ENCODE results near the gene CRTC2.
"Not testable (repeated sequence)": the region's sequence is repeated elsewhere in the genome, so short reads cannot be mapped to it uniquely, and the experiment has no call there.

CRTC2 gene

DNA sequence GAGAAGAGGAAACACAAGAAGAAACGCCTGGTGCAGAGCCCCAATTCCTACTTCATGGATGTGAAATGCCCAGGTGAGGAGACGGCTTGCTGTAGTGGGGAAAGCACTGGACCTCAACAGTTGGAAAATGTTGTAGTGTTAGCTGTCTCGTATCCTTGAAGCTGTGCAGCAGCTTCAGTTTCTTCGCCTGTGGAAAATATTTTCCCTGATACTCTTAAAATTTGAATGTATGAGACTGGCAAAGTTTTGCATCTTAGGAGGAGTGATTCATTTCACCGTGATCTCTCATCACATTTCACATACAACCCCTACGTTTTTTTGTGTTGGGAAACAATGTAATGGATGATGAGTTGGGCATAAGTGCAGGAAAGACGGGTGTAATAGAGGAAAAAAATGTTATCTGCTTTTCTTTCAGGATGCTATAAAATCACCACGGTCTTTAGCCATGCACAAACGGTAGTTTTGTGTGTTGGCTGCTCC lies 32.8 kb upstream of the CRTC2 start:
- no peak for DNase-seq (ENCODE audit: low read depth)
- TF ChIP-seq, protein P1, sequence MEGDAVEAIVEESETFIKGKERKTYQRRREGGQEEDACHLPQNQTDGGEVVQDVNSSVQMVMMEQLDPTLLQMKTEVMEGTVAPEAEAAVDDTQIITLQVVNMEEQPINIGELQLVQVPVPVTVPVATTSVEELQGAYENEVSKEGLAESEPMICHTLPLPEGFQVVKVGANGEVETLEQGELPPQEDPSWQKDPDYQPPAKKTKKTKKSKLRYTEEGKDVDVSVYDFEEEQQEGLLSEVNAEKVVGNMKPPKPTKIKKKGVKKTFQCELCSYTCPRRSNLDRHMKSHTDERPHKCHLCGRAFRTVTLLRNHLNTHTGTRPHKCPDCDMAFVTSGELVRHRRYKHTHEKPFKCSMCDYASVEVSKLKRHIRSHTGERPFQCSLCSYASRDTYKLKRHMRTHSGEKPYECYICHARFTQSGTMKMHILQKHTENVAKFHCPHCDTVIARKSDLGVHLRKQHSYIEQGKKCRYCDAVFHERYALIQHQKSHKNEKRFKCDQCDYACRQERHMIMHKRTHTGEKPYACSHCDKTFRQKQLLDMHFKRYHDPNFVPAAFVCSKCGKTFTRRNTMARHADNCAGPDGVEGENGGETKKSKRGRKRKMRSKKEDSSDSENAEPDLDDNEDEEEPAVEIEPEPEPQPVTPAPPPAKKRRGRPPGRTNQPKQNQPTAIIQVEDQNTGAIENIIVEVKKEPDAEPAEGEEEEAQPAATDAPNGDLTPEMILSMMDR (IDR thresholded peaks at IDR 0.05; ENCODE audit: insufficient read depth, low read depth, low read length, missing control alignments): no peak
- H3K4me3 ChIP-seq (ENCODE audit: low read depth, low read length): peak overlapping the region; percentile 71

DNA sequence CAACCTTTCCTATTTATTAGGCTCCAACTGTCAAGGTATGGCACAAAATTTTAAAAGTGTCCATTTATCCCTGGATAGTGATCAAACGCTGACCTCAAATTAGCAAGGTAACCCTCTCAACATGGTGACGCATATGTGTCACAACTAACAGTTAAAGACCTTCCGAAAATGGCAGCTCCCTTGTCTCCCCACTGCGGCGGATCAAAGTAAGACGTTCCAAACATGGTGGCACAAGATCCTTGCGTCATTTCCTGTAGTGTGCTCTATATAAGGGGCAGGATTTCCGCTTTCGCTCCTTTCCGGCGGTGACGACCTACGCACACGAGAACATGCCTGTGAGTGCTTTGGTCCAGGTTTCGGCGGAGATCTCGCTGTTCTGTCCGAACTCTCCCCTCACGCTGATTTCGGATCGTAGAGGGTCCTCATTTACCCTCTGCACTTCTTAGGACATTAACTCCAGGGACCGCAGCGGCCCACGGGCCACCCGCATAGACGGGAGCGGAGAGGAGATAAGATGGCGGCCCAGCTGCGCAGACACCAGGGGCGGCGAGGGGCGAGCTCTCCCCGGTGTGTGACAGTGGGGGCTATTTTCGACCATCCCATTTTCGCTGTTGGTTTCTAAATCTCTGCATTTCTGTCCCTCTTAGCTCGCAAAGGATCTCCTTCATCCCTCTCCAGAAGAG lies 32.2 kb upstream of the CRTC2 start, which contains the start of gene RPS27:
RPS27 (plus strand) TSS at position 295 of the 683 bp plus-strand sequence; CDS start at position 330, 35 bp downstream.
- peak; percentile 98 for DNase-seq (ENCODE audit: low read depth)
- H3K4me3 ChIP-seq (ENCODE audit: low read depth, low read length): peak within 1 kb of the TSS; percentile 71
- TF ChIP-seq, protein P1 (IDR thresholded peaks at IDR 0.05; ENCODE audit: insufficient read depth, low read depth, low read length, missing control alignments): no peak

DNA sequence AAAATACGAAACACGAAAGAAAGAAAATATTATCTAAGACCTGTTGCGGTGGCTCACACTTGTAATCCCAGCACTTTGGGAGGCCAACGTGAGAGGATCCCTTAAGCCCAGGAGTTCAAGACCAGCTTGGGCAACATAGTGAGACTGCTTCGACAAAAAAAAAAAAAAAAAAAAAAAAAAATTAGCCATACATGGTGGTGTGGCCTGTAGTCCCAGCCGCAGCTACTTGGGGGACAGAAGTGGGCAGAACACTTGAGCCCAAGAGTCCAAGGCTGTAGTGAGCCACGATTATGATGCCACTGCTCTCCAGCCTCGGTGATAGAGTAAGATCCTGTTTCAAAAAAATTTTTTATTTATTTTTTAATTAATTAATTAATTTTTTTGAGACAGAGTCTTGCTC lies 29.2 kb upstream of the CRTC2 start:
- H3K4me3 ChIP-seq (ENCODE audit: low read depth, low read length): peak overlapping the region; percentile 52

DNA sequence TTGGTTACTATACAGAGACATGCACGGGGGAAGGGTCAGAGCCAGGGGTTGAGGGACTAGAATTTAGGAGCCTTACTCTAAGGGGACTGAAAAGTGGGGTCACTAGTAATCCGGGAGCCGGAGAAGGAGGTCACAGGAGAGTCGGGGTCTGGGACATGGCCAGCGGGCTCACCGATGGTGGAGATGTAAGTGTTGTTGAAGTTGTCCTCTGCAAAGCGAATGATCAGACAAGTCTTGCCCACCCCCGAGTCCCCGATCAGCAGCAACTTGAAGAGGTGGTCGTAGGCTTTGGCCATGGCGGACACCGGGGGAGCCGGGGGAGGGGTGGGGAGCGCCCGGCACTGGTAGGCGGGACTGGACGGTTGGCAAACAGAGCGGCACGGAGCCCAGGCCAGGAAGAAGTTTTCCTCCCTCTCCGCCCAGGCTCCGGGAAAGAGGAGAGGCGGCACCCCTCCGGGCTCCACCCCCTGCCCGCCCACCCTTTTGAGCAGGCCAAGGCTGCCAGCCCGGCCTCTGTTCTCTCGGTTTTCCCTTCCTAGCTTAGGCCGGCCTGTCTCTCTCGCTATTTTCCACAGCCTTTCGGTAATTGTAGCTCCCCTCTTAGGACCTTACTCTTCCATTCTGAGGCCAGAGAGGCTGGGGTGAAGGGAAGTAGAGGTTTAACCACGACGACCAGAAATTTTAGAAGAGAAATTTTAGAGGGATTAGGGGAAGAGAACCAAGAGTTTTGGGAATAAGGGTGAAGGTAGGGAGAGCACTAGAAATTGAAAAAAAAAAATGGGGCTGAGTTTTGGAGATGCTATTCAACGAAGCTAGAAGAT lies 27.7 kb upstream of the CRTC2 start, which contains the start of gene RAB13:
RAB13 (minus strand) TSS at position 399 of the 821 bp plus-strand sequence; CDS start at position 296, 103 bp downstream.
- peak; percentile 48 for DNase-seq (ENCODE audit: low read depth)
- peak within 1 kb of the TSS; percentile 52 for H3K4me3 ChIP-seq (ENCODE audit: low read depth, low read length)
- TF ChIP-seq, protein P1 (IDR thresholded peaks at IDR 0.05; ENCODE audit: insufficient read depth, low read depth, low read length, missing control alignments): no peak

More for the DNA sequence above, 29.2 kb upstream of the CRTC2 start:
- TF ChIP-seq, protein P1 (IDR thresholded peaks at IDR 0.05; ENCODE audit: insufficient read depth, low read depth, low read length, missing control alignments): no peak
- DNase-seq (ENCODE audit: low read depth): no peak

DNA sequence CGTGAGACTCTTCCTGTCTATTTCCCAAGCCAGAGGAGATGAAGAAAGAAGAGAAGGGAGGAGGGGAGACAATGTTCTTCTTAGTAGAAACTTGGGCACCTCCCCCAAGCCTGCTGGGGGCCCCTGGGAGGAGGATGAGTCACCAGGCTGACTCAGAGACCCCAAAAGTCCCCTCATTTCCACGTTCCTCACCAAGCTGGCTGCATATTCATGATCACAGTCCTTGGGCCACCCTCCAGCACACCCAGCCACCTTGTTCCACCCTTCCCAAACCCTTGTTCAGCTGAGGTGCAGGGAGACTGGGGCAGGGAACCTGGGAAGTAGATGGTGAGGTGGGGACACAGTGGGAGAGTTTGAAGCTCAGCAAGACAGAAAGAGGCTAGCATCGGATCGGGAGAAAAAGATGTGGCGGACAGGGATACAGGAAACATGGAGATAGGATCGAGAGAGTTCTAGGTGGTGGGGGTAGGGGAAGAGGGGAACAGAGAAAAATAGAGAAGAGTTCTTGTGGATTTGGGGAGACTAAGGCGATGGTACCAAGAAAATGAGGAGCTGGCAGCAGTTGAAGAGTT lies 27.0 kb upstream of the CRTC2 start:
- no peak for DNase-seq (ENCODE audit: low read depth)
- H3K4me3 ChIP-seq (ENCODE audit: low read depth, low read length): peak overlapping the region; percentile 52
- TF ChIP-seq, protein P1 (IDR thresholded peaks at IDR 0.05; ENCODE audit: insufficient read depth, low read depth, low read length, missing control alignments): no peak

DNA sequence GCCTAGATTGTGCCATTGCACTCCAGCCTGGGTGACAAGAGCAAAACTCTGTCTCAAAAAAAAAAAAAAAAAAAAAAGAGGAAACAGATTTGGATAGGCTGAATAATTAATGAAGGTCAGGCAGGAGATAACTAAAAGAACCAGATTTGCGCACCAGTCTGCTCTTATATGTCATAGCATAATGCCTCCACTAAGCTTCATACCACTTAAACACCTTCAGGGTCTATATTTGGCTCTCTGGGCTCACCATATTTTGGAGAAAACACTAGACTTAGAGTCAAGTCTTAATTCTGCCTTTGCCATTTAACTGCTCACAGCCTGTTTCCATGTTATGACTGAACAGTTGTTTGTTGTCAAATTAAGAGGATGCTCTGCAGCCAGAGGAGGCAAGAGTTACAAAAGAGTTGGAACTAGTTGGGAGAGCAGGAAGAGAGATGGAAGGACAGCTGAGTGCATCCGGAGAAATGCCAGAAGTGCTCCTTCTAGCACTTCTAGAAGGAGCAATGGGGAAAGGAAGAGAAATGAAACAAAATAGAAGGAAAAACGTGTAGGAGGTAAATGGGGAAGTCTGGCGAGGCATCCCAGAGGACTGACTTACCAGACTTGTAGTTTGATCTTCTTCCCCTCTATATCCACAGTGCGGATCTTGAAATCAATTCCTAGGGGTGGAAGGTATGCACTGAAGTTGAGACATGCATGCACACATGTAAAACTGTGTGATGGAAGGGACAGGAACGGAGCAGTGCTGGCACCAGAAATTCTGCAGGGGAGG lies 25.9 kb upstream of the CRTC2 start:
- no peak overlapping the region for H3K4me3 ChIP-seq (ENCODE audit: low read depth, low read length)
- TF ChIP-seq, protein P1 (IDR thresholded peaks at IDR 0.05; ENCODE audit: insufficient read depth, low read depth, low read length, missing control alignments): no peak
- DNase-seq (ENCODE audit: low read depth): no peak

DNA sequence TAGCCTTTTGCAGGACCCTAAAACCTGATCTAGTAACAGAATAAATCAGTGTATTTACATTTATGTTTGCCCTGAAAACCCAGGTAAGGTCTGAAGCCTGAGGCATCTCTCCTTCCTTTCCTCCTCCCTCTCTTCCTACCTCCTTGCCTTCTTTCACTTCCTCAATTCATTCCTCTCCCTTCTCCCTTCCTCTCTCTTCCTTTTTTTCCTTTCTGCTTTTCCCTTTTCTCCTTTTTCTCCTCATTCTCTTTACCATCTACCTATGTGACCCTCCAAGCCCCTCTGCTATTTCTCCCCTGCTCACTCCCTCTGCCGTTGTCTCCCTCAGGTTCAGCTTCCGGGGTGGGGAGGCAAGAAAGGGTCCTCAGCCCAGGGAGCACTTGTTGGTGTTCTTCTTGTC lies 23.3 kb upstream of the CRTC2 start:
- not testable (repeated sequence) for H3K4me3 ChIP-seq (ENCODE audit: low read depth, low read length); DNase-seq (ENCODE audit: low read depth)

DNA sequence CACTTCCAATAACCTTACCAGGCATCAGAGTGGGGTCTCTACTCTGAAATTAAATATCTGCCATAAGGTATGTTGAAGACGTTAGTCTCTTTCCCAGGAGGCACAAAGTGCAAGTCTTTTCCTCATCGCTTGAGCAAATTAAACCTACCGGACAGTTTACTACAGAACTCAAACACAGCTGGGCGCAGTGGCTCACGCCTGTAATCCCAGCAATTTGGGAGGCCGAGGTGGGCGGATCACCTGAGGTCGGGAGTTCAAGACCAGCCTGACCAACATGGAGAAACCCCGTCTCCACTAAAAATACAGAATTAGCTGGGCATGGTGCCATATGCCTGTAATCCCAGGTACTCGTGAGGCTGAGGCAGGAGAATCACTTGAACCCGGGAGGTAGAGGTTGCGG lies 20.7 kb upstream of the CRTC2 start:
- not testable (repeated sequence) for H3K4me3 ChIP-seq (ENCODE audit: low read depth, low read length); DNase-seq (ENCODE audit: low read depth)

All from GM12865 (cell line).